ENCODE data around the gene MPPED1.

- TF ChIP-seq SIN3A (IDR thresholded peaks at IDR 0.05; ENCODE audit: borderline replicate concordance, low read depth, low read length) = no peak
- TF ChIP-seq, protein P1, sequence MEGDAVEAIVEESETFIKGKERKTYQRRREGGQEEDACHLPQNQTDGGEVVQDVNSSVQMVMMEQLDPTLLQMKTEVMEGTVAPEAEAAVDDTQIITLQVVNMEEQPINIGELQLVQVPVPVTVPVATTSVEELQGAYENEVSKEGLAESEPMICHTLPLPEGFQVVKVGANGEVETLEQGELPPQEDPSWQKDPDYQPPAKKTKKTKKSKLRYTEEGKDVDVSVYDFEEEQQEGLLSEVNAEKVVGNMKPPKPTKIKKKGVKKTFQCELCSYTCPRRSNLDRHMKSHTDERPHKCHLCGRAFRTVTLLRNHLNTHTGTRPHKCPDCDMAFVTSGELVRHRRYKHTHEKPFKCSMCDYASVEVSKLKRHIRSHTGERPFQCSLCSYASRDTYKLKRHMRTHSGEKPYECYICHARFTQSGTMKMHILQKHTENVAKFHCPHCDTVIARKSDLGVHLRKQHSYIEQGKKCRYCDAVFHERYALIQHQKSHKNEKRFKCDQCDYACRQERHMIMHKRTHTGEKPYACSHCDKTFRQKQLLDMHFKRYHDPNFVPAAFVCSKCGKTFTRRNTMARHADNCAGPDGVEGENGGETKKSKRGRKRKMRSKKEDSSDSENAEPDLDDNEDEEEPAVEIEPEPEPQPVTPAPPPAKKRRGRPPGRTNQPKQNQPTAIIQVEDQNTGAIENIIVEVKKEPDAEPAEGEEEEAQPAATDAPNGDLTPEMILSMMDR (IDR thresholded peaks at IDR 0.05) = no peak
- no peak for TF ChIP-seq EZH2phosphoT487 (IDR thresholded peaks at IDR 0.05; ENCODE audit: borderline replicate concordance, low read depth)
- TF ChIP-seq, protein P2, sequence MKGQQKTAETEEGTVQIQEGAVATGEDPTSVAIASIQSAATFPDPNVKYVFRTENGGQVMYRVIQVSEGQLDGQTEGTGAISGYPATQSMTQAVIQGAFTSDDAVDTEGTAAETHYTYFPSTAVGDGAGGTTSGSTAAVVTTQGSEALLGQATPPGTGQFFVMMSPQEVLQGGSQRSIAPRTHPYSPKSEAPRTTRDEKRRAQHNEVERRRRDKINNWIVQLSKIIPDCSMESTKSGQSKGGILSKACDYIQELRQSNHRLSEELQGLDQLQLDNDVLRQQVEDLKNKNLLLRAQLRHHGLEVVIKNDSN (IDR thresholded peaks at IDR 0.05; ENCODE audit: borderline replicate concordance, low read depth) = no peak
- no peak for TF ChIP-seq POLR2AphosphoS5 (IDR thresholded peaks at IDR 0.05; ENCODE audit: low read depth, low read length)
- TF ChIP-seq FOXJ3 (CRISPR knock-in tag; IDR thresholded peaks at IDR 0.05) = no peak
- TF ChIP-seq EP300 (IDR thresholded peaks at IDR 0.05; ENCODE audit: borderline replicate concordance in 1 of 2, low read depth in 1 of 2, low read length in 1 of 2) = no peak
Observed at GRCh38 chr22:43520632-43521039, 108.8 kb downstream of the MPPED1 start.
